GM19099 (cell line): Measurements from ENCODE around the gene KCNG2.

ENCODE experiments used
- POLR2A ChIP-seq: IDR thresholded peaks from 3 replicates; pipeline ENCODE4 v1.6.1; 2011; ENCODE audit warnings: low read depth; ENCODE audit not compliant: insufficient read length; ENCODE audit errors: extremely low read depth

KCNG2 gene

GRCh38 chr18:79861687-79862086 is 63.9 kb downstream of the KCNG2 start:
- no peak for TF ChIP-seq POLR2A

GRCh38 chr18:79862562-79862961 is 64.8 kb downstream of the KCNG2 start:
- no peak for TF ChIP-seq POLR2A

GRCh38 chr18:79863161-79864005 is 65.6 kb downstream of the KCNG2 start:
- no peak for TF ChIP-seq POLR2A

GRCh38 chr18:79864006-79864725 is 66.4 kb downstream of the KCNG2 start:
- TF ChIP-seq POLR2A: no peak

- no peak for TF ChIP-seq POLR2A
Measured at GRCh38 chr18:79866889-79867574, 69.3 kb downstream of the KCNG2 start.

- TF ChIP-seq POLR2A: no peak
Measured at GRCh38 chr18:79867666-79868065, 69.9 kb downstream of the KCNG2 start.

GRCh38 chr18:79868168-79868784 is 70.5 kb downstream of the KCNG2 start:
- TF ChIP-seq POLR2A: no peak

- no peak for TF ChIP-seq POLR2A
Measured at GRCh38 chr18:79868811-79869541, 71.2 kb downstream of the KCNG2 start.

- TF ChIP-seq POLR2A: no peak
Measured at GRCh38 chr18:79869591-79870300, 72.0 kb downstream of the KCNG2 start.

GRCh38 chr18:79870301-79871025 is 72.7 kb downstream of the KCNG2 start:
- no peak for TF ChIP-seq POLR2A

- TF ChIP-seq POLR2A: no peak
Measured at GRCh38 chr18:79871026-79871390, 73.3 kb downstream of the KCNG2 start.

- TF ChIP-seq POLR2A: no peak
Measured at GRCh38 chr18:79871481-79872091, 73.8 kb downstream of the KCNG2 start.
